ENCODE measurements around the gene TAF3.
A peak's percentile ranks its signal among the peaks of the same experiment; 100 is the strongest.
"Not testable (repeated sequence)": the region's sequence is repeated elsewhere in the genome, so short reads cannot be mapped to it uniquely, and the experiment has no call there.

The TAF3 gene

GRCh38 chr10:7811000-7811399 is 7.3 kb upstream of the TAF3 start:
- DNase-seq = no peak

DNA sequence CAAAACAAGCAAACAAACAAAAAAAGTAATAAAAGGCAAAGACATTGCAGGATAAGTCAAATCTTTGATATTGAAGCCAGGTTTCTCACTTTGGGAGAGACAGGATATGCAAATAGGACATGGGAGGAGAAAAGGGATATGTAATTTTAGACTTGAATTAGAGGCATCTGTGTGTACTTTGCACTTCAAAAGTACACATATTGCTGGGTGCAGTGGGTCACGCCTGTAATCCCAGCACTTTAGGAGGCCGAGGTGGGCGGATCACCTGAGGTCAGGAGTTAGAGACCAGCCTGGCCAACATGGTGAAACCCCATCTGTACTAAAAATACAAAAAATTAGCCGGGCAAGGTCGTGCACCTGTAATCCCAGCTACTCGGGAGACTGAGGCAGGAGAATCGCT is 6.6 kb upstream of the TAF3 start:
- DNase-seq = not testable (repeated sequence)

- DNase-seq = no peak
Measured at GRCh38 chr10:7813481-7813880, 4.8 kb upstream of the TAF3 start.

DNA sequence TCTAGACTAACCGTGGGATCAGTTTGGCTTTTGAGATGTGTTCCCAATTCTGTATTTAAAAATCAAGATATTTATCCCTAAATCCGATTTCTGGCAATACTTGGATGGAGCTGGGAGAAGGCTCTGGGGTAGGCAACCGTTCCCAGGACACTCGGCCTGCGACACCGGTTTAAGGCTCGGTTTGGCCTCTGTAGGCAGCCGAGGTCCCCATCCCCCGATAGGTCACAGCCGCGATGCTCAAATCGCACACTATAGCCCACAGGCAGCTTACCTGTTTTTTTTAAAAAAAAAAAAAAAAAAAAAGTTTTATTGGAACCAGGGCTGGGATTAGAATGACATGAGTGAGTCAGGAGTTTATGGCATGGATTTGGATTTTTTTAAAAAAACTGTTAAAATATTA is 729 bp upstream of the TAF3 start:
- DNase-seq = no peak

- DNase-seq = no peak
Measured at GRCh38 chr10:7817984-7818294, 366 bp upstream of the TAF3 start.

GRCh38 chr10:7819121-7819460 is 786 bp downstream of the TAF3 start:
- peak; percentile 19 for DNase-seq

DNA sequence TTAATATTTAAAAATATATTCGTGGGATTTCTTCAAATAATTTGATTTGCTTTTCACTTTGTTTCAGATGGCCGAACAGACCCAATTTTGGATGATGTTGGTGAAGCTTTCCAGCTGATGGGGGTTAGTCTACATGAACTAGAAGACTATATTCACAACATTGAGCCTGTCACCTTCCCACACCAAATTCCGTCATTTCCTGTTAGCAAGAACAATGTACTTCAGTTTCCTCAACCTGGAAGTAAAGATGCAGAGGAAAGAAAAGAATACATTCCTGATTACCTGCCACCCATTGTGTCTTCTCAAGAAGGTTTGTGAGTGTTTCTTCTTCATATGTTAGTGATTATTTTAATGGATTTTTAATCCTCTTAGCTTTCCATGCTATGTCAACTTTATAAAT is 5.9 kb downstream of the TAF3 start:
- DNase-seq = no peak

DNA sequence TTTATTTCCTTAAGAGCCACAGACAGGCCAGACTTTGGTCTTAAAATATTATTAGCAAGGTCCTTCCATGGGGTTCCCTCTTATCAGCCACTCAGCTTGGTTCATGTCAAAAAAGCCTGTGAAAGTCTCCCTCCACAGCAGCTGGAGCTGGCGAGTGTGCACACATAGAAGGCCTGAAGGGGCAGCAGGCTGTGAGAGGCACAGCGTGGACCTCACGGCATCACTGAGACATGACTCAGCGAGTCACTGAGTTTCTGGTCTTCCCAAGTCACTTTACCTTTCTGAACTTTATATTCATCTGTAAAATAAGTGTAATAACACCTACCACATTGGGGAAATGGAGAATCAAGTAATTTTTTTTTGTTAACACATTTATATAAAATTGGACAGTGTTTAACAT is 8.7 kb downstream of the TAF3 start:
- DNase-seq = no peak

GRCh38 chr10:7829289-7829834 is 11.1 kb downstream of the TAF3 start:
- DNase-seq = no peak

DNA sequence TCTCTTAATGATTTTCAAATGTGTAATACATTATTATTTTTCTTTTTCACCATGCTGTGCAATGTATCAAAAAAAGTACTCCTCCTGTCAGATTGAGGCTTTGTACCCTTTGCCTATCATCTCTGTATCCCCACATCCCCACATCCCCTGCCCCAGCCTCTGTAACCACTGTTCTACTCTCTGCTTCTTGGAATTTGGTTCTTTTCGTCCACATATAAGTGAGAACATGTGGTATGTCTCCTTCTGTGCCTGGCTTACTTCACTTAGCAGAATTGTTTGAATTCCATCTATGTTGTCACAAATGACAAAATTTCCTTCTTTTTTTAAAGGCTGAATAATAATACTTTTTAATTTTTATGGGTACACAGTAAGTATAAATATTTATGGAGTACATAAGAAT is 13.8 kb downstream of the TAF3 start:
- no peak for DNase-seq

GRCh38 chr10:7833210-7833609 is 14.9 kb downstream of the TAF3 start:
- no peak for DNase-seq

DNA sequence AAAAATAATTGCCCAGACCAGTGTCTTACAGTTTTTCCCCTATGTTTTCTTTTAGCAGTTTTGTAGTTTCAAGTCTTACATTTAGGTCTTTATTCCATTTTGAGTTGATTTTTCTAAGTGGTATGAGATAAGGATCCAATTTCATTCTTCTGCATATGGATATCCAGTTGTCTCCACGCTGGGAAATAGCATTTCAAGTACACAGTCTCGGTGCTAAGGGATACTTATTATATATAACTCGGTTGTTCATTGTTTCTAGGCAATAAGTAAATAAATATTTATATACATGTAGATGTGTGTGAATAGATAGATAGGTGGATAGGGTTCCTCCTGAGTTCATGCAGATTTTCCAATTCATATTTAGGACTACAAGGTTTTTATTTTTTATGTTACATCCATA is 16.0 kb downstream of the TAF3 start:
- no peak for DNase-seq

- no peak for DNase-seq
Measured at GRCh38 chr10:7836571-7836970, 18.3 kb downstream of the TAF3 start.

GRCh38 chr10:7846591-7846990 is 28.3 kb downstream of the TAF3 start:
- no peak for DNase-seq

DNA sequence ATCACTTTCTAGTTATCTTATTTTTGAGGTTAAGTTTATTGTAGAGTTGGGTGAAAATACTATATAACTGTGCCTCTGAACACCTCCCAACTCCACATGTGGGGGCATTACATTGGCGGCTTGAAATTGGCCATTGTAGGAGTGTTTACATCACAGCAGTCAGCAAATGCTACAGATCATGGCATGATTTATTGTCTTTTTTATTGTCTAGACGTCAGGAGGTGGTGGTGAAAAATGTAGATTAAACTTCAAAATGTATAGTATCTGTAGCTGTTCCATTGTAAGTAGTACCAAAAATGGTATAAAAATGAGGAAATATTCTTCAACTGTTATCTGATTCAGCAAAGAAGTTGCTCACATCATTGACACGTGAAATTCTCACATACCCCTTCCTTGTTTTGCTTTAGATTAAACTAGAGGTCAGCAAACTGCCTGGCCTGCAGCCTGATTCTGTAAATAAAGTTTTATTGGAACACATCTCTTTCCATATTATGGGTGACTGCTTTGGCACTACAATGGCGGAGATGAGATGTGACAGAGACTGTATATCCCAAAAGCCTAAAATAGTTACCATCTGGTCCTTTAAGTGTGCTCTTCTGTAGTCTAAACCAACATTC is 35.0 kb downstream of the TAF3 start:
- no peak for DNase-seq

DNA sequence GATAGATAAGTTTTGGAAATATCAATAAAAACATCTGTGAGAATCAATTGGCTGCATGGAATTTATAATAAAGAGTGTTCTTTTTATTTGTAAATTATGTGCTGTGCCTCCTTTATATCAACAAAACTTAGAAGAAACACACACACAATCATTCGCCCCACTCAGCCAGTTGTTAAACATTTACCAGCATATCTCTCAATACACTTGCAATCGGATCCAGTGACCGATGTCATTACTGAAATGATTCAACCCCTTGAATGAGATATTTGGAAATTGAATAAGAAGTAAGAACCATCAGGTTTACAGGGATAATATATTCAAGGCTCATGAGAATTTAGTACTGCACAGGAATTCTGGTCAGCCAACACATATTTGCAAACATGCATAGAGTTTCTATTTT is 35.6 kb downstream of the TAF3 start:
- DNase-seq = no peak

- no peak for DNase-seq
Measured at GRCh38 chr10:7855205-7855604, 36.9 kb downstream of the TAF3 start.

DNA sequence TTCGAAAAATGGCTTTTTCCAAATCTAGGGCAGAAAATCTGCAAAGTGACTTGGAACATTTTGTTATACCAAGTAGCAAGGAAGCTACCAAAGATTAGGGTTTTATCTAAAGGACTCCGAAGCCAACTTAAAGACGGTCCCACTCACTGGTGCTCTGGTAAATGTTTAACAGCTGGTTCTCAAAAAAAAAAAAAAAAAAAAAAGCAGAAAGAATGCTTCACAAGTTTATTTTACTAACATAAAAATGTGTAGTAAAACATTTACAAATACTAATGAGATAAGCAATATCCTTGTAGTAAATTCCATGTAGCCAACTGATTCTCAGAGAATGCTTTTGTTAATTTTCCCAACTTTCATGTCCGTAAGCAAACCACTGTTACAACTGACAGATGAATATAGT is 38.4 kb downstream of the TAF3 start:
- no peak for DNase-seq

DNA sequence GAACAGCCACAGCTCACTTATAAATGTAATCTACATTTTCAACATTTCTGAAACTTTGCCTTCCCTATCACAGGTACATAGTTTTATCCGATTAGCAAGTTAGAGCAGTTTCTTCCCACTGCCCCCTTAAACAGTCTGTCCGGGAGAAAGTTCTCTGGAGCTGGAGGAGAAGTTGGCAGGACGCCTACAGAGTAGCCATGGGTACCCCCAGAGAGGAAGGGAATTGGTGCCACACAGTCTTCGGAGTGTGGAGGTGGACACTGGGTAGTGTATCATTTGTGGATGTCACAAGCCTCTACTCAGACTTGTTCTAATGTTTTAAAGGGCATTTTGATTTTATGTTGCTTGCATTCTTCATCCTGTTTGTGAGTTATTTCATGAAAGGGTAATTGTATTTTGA is 39.0 kb downstream of the TAF3 start:
- DNase-seq = no peak

GRCh38 chr10:7861509-7862120 is 43.3 kb downstream of the TAF3 start:
- DNase-seq = no peak

DNA sequence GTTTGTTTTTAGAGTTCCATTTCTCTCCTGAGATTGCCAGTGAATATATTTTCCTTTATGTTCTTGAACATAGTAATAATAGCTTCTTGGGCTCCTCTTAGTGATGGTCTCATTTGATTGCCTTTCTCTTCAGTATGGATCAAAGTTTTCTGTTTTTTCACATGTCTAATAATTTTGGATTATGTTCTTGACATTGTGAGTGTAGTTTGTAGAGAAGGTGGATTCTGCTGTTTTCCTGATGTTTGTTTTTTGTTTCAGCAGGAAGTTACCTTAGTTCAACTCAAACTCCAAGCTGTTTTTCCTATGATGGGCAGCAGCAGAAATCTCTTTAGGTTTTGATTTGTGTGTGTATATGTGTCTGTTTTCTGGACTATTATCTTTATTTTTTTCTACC is 43.8 kb downstream of the TAF3 start:
- no peak for DNase-seq

DNA sequence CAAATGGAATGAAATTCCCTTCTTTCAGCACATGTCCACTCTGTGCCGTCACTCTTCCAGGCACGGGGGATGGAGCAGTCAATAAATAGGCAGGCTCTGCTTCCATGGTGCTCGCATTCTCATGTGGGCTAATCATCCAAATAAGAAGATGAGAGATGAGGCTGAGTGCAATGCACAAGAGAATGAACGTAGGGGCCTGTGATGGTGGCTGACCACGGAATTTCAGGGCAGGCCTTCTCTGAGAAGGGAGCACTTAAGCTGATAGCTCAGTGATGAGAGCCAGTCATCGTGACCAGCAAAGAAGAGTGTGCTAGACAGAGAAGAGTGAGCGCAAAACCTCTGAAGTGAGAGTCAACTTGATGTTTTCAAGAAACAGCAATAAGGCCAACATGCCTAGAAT is 47.9 kb downstream of the TAF3 start:
- DNase-seq = no peak

- peak; percentile 31 for DNase-seq
Measured at GRCh38 chr10:7872041-7872442, 53.7 kb downstream of the TAF3 start.

- DNase-seq = no peak
Measured at GRCh38 chr10:7874864-7875263, 56.6 kb downstream of the TAF3 start.

DNA sequence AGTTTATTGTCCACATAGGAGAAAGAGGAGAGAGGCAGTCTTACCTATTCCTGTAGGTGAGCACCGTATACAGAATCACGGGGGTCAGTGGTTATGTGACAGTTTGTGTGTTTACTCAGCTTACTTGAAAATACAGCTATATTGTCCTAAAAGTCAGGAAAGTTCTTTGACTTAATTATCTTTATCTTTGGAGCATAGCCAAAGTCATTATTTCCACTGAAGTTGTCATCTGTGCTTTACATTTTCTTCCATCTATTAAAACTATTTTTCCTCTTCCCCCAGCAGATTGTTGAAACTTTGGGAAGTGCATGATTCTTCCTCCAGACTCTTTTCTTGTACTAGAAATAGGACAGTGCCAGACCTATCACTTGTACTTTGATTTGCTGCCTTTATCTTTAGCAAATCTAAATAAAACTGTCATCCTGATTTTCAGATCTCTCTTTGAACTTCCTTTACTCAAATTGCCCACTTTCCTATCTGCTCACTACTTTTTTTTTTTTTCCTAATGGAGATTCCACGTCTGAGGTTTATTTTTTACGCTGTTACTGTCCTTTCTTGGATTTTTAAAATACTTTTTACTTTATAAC is 58.3 kb downstream of the TAF3 start:
- DNase-seq = no peak
